ENCODE results near the gene RBM34.

Gene RBM34

DNA sequence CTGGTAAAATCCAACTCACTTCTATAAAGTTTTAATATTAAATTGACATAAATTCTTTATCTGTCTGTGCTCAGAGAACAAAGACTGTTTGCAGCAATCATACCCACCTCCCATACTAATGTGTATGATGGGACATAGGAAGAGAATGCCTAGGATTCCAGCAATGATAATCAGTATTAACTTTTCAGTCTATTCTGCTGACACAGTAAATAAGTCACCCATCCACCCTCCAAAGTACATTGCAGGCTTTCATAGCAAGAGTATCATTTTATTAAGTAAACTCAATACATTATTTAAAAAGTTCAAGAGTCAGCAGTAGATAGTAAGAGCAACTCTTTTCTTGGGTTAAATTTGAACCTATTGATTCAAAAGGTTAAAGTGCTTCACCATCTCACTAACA, 8.8 kb downstream of the RBM34 start:
- FAIRE-seq (peak; percentile 25), DNase-seq (ENCODE audit: insufficient read length, low spot score) (no peak)
- TF ChIP-seq, protein P1, sequence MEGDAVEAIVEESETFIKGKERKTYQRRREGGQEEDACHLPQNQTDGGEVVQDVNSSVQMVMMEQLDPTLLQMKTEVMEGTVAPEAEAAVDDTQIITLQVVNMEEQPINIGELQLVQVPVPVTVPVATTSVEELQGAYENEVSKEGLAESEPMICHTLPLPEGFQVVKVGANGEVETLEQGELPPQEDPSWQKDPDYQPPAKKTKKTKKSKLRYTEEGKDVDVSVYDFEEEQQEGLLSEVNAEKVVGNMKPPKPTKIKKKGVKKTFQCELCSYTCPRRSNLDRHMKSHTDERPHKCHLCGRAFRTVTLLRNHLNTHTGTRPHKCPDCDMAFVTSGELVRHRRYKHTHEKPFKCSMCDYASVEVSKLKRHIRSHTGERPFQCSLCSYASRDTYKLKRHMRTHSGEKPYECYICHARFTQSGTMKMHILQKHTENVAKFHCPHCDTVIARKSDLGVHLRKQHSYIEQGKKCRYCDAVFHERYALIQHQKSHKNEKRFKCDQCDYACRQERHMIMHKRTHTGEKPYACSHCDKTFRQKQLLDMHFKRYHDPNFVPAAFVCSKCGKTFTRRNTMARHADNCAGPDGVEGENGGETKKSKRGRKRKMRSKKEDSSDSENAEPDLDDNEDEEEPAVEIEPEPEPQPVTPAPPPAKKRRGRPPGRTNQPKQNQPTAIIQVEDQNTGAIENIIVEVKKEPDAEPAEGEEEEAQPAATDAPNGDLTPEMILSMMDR (IDR thresholded peaks at IDR 0.05; ENCODE audit: insufficient read depth, missing control alignments) = no peak

DNA sequence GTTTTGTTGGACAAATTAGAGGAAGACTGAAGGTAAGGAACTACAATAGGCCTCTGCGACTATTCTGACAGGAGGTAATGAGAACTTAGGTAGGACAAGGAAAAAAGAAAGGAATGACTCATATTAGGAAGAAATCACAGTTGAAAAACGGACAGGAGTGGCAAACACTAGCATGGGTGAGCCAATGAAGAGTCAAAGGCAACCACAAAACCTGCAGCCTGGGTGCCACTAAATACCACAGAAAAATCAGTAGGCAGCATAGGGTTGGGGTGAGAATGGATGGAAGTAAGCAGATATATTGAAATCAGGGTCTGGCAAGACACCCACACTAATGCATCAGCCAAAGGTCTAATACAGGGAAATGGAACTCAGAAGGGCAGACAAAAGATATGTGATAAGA, 10.0 kb downstream of the RBM34 start:
- FAIRE-seq (no peak), DNase-seq (ENCODE audit: insufficient read length, low spot score) (no peak)
- TF ChIP-seq, protein P1 (IDR thresholded peaks at IDR 0.05; ENCODE audit: insufficient read depth, missing control alignments) = no peak

DNA sequence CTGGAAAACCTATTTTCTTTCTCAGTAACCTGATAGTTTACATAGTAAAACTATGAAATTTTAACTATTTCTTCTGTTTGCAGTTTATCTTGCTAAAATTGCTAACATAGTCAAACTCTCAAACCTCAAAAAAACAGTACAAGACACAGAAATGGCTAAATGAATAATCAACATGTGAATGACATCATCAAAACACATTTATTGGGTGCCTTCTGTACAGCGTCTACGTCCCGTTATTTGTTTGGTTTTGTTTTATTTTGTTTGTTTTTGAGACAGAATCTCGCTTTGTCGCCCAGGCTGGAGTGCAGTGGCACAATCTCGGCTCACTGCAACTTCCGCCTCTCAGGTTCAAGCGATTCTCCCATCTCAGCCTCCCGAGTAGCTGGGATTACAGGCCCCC, 11.2 kb downstream of the RBM34 start:
- TF ChIP-seq, protein P1 (IDR thresholded peaks at IDR 0.05; ENCODE audit: insufficient read depth, missing control alignments) = no peak
- DNase-seq (ENCODE audit: insufficient read length, low spot score) (no peak), FAIRE-seq (no peak)

DNA sequence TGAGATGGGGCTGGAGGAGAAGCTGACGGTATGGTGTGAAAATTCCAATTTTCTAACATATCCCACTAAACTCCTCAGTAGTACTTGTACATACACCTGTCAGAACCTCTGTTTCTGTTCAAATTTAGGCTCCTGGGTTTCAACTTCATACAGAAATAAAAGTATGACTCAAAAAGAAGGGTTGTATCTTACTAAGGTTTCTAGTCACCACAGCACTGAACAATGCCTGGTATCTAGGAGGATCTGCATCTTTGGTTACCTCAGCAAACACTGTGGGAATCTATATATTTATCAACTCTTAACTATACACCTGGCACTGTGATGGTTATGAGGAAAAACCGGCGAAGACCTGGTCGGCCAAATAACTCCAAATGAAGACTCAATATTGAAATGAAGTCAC, 13.8 kb downstream of the RBM34 start:
- TF ChIP-seq, protein P1 (IDR thresholded peaks at IDR 0.05; ENCODE audit: insufficient read depth, missing control alignments) = no peak
- DNase-seq (ENCODE audit: insufficient read length, low spot score) (no peak), FAIRE-seq (no peak)

DNA sequence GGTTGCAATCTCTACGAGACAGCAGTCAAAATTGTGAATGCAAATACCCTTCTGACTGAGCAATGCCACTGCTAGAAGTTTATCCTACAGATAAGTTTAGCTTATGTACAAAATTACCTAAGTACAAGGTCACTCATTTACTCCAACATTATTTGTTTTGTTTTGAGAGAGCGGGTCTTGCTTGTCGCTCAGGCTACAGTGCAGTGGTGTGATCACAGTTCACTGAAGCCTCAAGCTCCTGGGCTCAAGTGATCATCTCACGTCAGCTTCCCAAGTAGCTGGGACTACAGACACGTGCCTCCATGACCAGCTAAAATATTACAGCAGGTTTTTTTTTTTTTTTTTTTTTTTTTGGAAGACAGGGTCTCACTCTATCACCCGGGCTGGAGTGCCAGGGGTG, 15.4 kb downstream of the RBM34 start:
- no peak for DNase-seq (ENCODE audit: insufficient read length, low spot score)
- no peak for FAIRE-seq
- TF ChIP-seq, protein P1 (IDR thresholded peaks at IDR 0.05; ENCODE audit: insufficient read depth, missing control alignments) = no peak

DNA sequence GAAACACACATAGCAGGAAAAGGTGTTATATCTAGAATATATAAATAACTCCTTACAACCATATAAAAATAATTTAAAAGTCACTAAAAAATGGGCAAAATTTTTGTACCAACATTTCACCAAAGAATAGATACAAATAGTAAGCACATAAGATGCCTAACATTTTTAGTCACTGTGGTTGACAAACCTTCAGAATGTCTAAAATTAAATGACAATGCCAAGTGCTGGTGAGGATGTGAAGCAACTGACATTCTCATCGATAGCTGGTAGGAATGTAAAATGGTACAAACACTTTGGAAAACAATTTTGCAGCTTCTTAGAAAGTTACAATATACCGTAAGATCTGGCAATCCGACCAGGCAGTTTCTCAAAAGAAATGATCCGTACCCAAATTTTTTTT, 18.1 kb downstream of the RBM34 start:
- DNase-seq (ENCODE audit: insufficient read length, low spot score) = no peak
- TF ChIP-seq, protein P1 (IDR thresholded peaks at IDR 0.05; ENCODE audit: insufficient read depth, missing control alignments) = no peak
- FAIRE-seq = no peak

DNA sequence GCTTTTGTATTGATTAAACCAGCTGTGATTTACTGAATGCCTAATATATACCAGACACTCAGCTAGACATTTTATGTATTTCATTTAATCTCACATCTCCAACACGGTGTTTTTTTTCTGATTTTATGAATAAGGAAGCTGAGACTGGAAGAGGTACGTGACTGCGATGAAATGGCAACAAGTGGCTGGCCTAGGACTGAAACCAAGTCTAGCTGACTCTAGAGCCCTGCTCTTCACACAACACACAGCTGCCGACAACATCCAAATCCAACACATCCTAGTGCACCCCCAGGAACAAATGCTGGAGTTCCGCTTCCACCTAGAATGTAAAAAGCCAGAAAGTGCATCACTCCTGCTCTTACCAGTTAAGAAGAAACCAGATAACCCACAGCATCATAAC, 21.7 kb downstream of the RBM34 start:
- TF ChIP-seq, protein P1 (IDR thresholded peaks at IDR 0.05; ENCODE audit: insufficient read depth, missing control alignments) = no peak
- FAIRE-seq (no peak), DNase-seq (ENCODE audit: insufficient read length, low spot score) (no peak)
